Calu3 (cell line): Measurements from ENCODE around the gene TMEM143. TPM values are rescaled to one million over a fixed set of nuclear protein-coding genes. Genes with fewer than 3 reads are reported as not detected.

ENCODE experiments used
- Bru-seq: library from RNA; stranded (reverse); fragments of 400-500 nt; gene quantifications from one replicate; lab custom pipeline; 2021; lab: Mats Ljungman, UMichigan
- BruChase-seq, 2 experiments: library from RNA; stranded (reverse); fragments of 400-500 nt; gene quantifications; one replicate each; lab custom pipeline; 2021; lab: Mats Ljungman, UMichigan
- BruUV-seq: library from RNA; stranded (reverse); fragments of 400-500 nt; replicated peaks from 2 replicates; lab custom pipeline; 2021; lab: Mats Ljungman, UMichigan
- CTCF ChIA-PET: fragments of 300-600 bp; sonication (Branson Sonifier 250); formaldehyde crosslinking; loops from one replicate; lab custom pipeline; 2022; ENCODE audit warnings: antibody characterized with exemption; lab: Charles Lee
- DNase-seq: peaks from one replicate; pipeline ENCODE4 v3.0.0; 2022
- H3K27ac Mint-ChIP-seq: one replicate; pipeline ENCODE4 v1.8.0; 2022; ENCODE audit warnings: mixed read lengths; ENCODE audit not compliant: unreplicated experiment
- H3K27me3 Mint-ChIP-seq: one replicate; pipeline ENCODE4 v1.8.0; 2022; ENCODE audit warnings: mixed read lengths; ENCODE audit not compliant: unreplicated experiment
- H3K36me3 Mint-ChIP-seq: one replicate; pipeline ENCODE4 v1.8.0; 2022; ENCODE audit warnings: mild to moderate bottlenecking, moderate library complexity, mixed read lengths; ENCODE audit not compliant: insufficient read depth, unreplicated experiment
- H3K4me1 Mint-ChIP-seq: one replicate; pipeline ENCODE4 v1.8.0; 2022; ENCODE audit warnings: mild to moderate bottlenecking, low read depth, mixed read lengths; ENCODE audit not compliant: unreplicated experiment
- H3K4me3 Mint-ChIP-seq: one replicate; pipeline ENCODE4 v1.8.0; 2022; ENCODE audit warnings: mild to moderate bottlenecking, low read depth, moderate library complexity, mixed read lengths; ENCODE audit not compliant: unreplicated experiment
- H3K9me3 Mint-ChIP-seq: one replicate; pipeline ENCODE4 v1.8.0; 2022; ENCODE audit warnings: low read depth, mixed read lengths; ENCODE audit not compliant: unreplicated experiment
- intact Hi-C: fragments of 100-400 bp; cut with micrococcal nuclease; formaldehyde crosslinking; loops from one replicate; pipeline ENCODE4 v1.10.0; 2022; ENCODE audit not compliant: unreplicated experiment
- long read RNA-seq: library from polyadenylated mRNA; stranded (forward); transcript quantifications from one replicate; pipeline ENCODE4 v2.0.0, GENCODE V29; 2022
- total RNA-seq: library from RNA; stranded (reverse); gene quantifications from 2 replicates; pipeline ENCODE4 v1.2.3, GENCODE V29; 2022
- TF ChIP-seq, protein P1 (sequence below): fragments of 200-600 bp; IDR thresholded peaks from one replicate; pipeline ENCODE4 v1.8.0; 2022; ENCODE audit warnings: antibody characterized with exemption; ENCODE audit not compliant: unreplicated experiment

TMEM143 gene
- total RNA-seq (10.4 and 14.8 TPM in 2 replicates), Bru-seq, nascent RNA (percentile 42 among the genes with signal in this experiment), BruChase-seq, experiment 1, labeled RNA remaining after a 6-hour chase (percentile 43 among the genes with signal in this experiment), BruChase-seq, experiment 2, labeled RNA remaining after a 2-hour chase (percentile 51 among the genes with signal in this experiment)
- long read RNA-seq, transcript TMEM143-201 (8 exons, 2,560 nt): major isoform, 5 of 14 reads
- long read RNA-seq, partial matches to known transcripts: 1 of 14 reads
- long read RNA-seq, other reads (novel, unspliced or antisense): 7 of 14 reads

- CTCF ChIA-PET: interaction anchor here (0.6 to 2.5 kb wide), 10 partner anchors 10 to 462 kb away, joined by 3 to 28 read pairs (median 8); partner anchors contain the start of genes FAM83E, GRWD1 and KDELR1
- no TSS peak for BruUV-seq
- no peaks in the 10 kb centered on the region for H3K4me1 Mint-ChIP-seq
- intact Hi-C loops: no loop called here
- peak within 1 kb of the TSS; percentile 97 for H3K27ac Mint-ChIP-seq
- H3K27me3 Mint-ChIP-seq: no peaks in the 10 kb centered on the region
- peak; percentile 99 for DNase-seq
- peak within 1 kb of the TSS; percentile 84 for H3K4me3 Mint-ChIP-seq
- H3K36me3 Mint-ChIP-seq: peaks cover 33% of the 10 kb centered on the region
- no peaks in the 10 kb centered on the region for H3K9me3 Mint-ChIP-seq
- TF ChIP-seq, protein P1, sequence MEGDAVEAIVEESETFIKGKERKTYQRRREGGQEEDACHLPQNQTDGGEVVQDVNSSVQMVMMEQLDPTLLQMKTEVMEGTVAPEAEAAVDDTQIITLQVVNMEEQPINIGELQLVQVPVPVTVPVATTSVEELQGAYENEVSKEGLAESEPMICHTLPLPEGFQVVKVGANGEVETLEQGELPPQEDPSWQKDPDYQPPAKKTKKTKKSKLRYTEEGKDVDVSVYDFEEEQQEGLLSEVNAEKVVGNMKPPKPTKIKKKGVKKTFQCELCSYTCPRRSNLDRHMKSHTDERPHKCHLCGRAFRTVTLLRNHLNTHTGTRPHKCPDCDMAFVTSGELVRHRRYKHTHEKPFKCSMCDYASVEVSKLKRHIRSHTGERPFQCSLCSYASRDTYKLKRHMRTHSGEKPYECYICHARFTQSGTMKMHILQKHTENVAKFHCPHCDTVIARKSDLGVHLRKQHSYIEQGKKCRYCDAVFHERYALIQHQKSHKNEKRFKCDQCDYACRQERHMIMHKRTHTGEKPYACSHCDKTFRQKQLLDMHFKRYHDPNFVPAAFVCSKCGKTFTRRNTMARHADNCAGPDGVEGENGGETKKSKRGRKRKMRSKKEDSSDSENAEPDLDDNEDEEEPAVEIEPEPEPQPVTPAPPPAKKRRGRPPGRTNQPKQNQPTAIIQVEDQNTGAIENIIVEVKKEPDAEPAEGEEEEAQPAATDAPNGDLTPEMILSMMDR: no peak
Observed at GRCh38 chr19:48363810-48364597, at the start of gene TMEM143, which contains the start of gene SYNGR4. Gene TMEM143 (minus strand): TSS chr19:48363940. CDS start chr19:48363920, 20 bp downstream. Gene SYNGR4 (plus strand): TSS chr19:48364367. CDS start chr19:48365843, 1,476 bp downstream.

DNA sequence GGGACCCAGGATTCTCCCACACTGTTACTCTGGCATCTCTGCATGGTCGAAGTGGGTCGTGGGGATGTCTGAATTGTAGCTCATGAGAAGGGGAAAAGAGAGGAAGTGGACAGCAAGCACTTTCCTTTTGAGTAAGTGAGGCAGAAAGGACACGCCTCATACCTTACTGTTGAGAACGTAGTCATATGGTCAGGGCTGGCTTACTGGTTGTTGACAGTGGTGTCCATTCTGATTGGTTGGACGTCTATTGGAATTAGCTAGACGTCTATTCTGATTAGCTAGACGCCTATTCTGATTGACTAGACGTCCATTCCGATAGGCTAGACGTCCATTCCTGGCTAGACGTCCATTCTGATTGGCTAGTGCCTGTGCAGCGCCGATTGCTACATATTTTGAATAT, 42.1 kb upstream of the TMEM143 start:
- BruUV-seq: no TSS peak
- Mint-ChIP-seq H3K4me1 (no peaks in the 10 kb centered on the region), H3K9me3 (no peaks in the 10 kb centered on the region), H3K4me3 (no peak overlapping the region), H3K36me3 (no peaks in the 10 kb centered on the region), H3K27me3 (peaks cover 37% of the 10 kb centered on the region), H3K27ac (no peak overlapping the region)
- CTCF ChIA-PET: interaction anchor here (1.3 kb wide), 1 partner anchor 14 kb away, joined by 4 read pairs; the partner anchor contains the start of gene KDELR1
- TF ChIP-seq, protein P1: no peak
- no peak for DNase-seq
- intact Hi-C loops: no loop called here

GRCh38 chr19:48405010-48405659, 41.4 kb upstream of the TMEM143 start:
- H3K27me3 Mint-ChIP-seq: peaks cover 39% of the 10 kb centered on the region
- H3K27ac Mint-ChIP-seq: no peak overlapping the region
- no TSS peak for BruUV-seq
- no peaks in the 10 kb centered on the region for H3K36me3 Mint-ChIP-seq
- intact Hi-C loops: no loop called here
- DNase-seq: no peak
- TF ChIP-seq, protein P1: no peak
- H3K4me1 Mint-ChIP-seq: no peaks in the 10 kb centered on the region
- H3K9me3 Mint-ChIP-seq: no peaks in the 10 kb centered on the region
- CTCF ChIA-PET: interaction anchor here (1.3 kb wide), 1 partner anchor 14 kb away, joined by 4 read pairs; the partner anchor contains the start of gene KDELR1
- H3K4me3 Mint-ChIP-seq: no peak overlapping the region

DNA sequence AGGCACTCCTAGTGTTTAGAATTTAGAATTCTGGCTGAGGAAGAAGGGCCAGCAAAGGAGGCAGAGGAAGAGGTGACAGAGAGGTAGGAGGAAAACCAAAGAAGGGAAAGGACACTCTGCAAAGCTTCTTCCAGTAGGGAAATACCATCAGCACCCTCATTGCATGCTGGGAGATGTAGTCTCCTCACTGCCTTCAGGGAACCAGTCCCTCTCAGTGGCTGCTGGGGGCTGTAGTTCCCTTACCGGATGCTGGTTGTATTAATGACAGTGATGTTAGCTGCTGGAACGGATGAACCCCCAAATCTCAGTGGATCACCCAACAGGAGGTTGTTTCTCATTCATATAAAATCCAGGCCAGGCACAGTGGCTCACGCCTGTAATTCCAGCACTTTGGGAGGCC, 39.9 kb upstream of the TMEM143 start:
- H3K9me3 Mint-ChIP-seq: peaks cover 3% of the 10 kb centered on the region
- CTCF ChIA-PET: interaction anchor here (0.6 to 2.3 kb wide), 5 partner anchors 12 to 84 kb away, joined by 3 to 7 read pairs (median 4); partner anchors contain the start of genes KDELR1, SYNGR4 and TMEM143
- no TSS peak for BruUV-seq
- H3K27me3 Mint-ChIP-seq: peaks cover 51% of the 10 kb centered on the region
- H3K27ac Mint-ChIP-seq: no peak overlapping the region
- intact Hi-C loops: no loop called here
- H3K4me1 Mint-ChIP-seq: peaks cover 10% of the 10 kb centered on the region
- H3K36me3 Mint-ChIP-seq: peaks cover 7% of the 10 kb centered on the region
- H3K4me3 Mint-ChIP-seq: no peak overlapping the region
- TF ChIP-seq, protein P1: no peak
- DNase-seq: peak; percentile 61
